Esophagus muscularis mucosa (tissue), 4 donors: ENCODE data around the gene TMEM127. TPM values are rescaled to one million over a fixed set of nuclear protein-coding genes. Genes with fewer than 3 reads are reported as not detected.
A peak's percentile ranks its signal among the peaks of the same experiment; 100 is the strongest.

ENCODE experiments used
- DNase-seq: peaks from one replicate; pipeline ENCODE4 v3.0.0-alpha.2; 2017; ENCODE audit errors: extremely low spot score
- H3K27ac ChIP-seq, 4 donors: fragments of 200-600 bp; sonication (generic); replicated peaks in 1 of 4; 1 replicate in 3 of 4; 2 replicates in 1 of 4; pipeline ENCODE4 v1.5.1; 2016 to 2019; ENCODE audit warnings: mild to moderate bottlenecking in 1 of 4
- H3K27me3 ChIP-seq, 4 donors: fragments of 200-600 bp; sonication (generic); one replicate each; pipeline versions ENCODE4 v1.5.1 to v1.6.0; 2016 to 2019
- H3K36me3 ChIP-seq, 4 donors: fragments of 200-600 bp; sonication (generic); one replicate each; pipeline ENCODE4 v1.5.1; 2016 to 2019
- H3K4me1 ChIP-seq, 4 donors: fragments of 200-600 bp; sonication (generic); one replicate each; pipeline ENCODE4 v1.5.1; 2016 to 2019
- H3K4me3 ChIP-seq, 4 donors: fragments of 200-600 bp; sonication (generic); 1 replicate in 2 of 4; 2 replicates in 2 of 4; pipeline ENCODE4 v1.5.1; 2016 to 2019; ENCODE audit warnings: mild to moderate bottlenecking in 4 of 4, moderate library complexity in 1 of 4
- H3K9me3 ChIP-seq, 4 donors: fragments of 200-600 bp; sonication (generic); 1 replicate in 3 of 4; 2 replicates in 1 of 4; pipeline ENCODE4 v1.5.1; 2016 to 2019
- EP300 ChIP-seq: sonication (generic); formaldehyde crosslinking; IDR thresholded peaks from one replicate; pipeline ENCODE4 v1.6.1; 2017; ENCODE audit warnings: antibody characterized with exemption
- POLR2A ChIP-seq: fragments of 450-650 bp; IDR thresholded peaks from one replicate; pipeline ENCODE4 v1.6.1; 2017; ENCODE audit warnings: antibody characterized with exemption, moderate library complexity, mild to moderate bottlenecking, low read depth
- POLR2AphosphoS5 ChIP-seq, 2 donors: sonication (generic); formaldehyde crosslinking; IDR thresholded peaks; one replicate each; pipeline ENCODE4 v1.6.1; 2017; ENCODE audit warnings: antibody characterized with exemption in 2 of 2
- WGBS: methylation state at CpG from one replicate; pipeline ENCODE4 v1.1.5; 2018; 5-methylcytosine and 5-hydroxymethylcytosine counted together
- intact Hi-C: fragments of 100-400 bp; cut with DNase I; formaldehyde crosslinking; loops from one replicate; pipeline ENCODE4 v1.15.1; 2023
- total RNA-seq, 4 donors: library from RNA; depleted of rRNA; stranded (reverse); fragments of >200 nt; gene quantifications; one replicate each; pipeline versions ENCODE4 v1.1.0 to v1.2.1, GENCODE V29; 2016
- TF ChIP-seq, protein P1 (sequence below), 3 experiments: fragments of 200-600 bp in 2 of 3; fragments of 450-650 bp in 1 of 3; sonication (generic) in 2 of 3; IDR thresholded peaks; one replicate each; pipeline ENCODE4 v1.5.1; 2017 to 2019; ENCODE audit warnings: antibody characterized with exemption in 3 of 3, mild to moderate bottlenecking in 2 of 3, moderate library complexity in 1 of 3

The TMEM127 gene
- total RNA-seq, 4 donors from 2014 or later, result 42.8 to 72.0 (median 55.3) TPM

DNA sequence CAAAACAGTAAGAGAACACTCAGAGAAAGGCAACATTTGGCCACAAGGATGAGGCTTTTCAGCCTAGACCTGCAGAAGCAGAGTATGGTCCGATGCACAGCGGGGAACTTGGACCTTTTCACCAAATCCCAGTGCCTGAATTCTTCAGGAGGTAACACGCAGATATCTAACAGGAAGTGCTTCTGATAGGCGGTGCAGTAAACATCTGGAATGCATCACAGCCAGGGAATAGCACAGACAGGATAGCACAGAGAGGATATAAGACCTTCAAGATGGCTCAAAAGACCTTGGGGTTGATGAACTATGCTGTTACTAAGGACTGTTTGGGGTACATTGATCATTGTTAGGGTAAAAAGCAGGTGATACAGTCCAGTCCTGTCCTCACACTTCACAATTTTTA, 1.7 kb downstream of the TMEM127 start:
- peak overlapping the region; percentile 88 to 97 (median 92) for H3K4me3 ChIP-seq
- H3K36me3 ChIP-seq, result peaks cover 12 to 45% (median 35%) of the 10 kb centered on the region in 4 donors
- no peaks in the 10 kb centered on the region for H3K27me3 ChIP-seq
- intact Hi-C loops, result loop anchor here (2.0 to 10.0 kb wide), 2 partner anchors 55 to 71 kb away; partner anchors contain the start of genes NCAPH and STARD7
- H3K27ac ChIP-seq, result peak overlapping the region in 3 of 4 donors; percentile 92 to 98 (median 96)
- no peak for DNase-seq
- peaks cover 59 to 79% (median 74%) of the 10 kb centered on the region in 4 donors for H3K4me1 ChIP-seq
- no peaks in the 10 kb centered on the region for H3K9me3 ChIP-seq
- 56% methylated on average over 4 of the region's 4 CpGs for WGBS
- TF ChIP-seq POLR2A (no peak), EP300 (no peak), POLR2AphosphoS5 (IDR thresholded peaks at IDR 0.05) (no peak)
- TF ChIP-seq, protein P1, sequence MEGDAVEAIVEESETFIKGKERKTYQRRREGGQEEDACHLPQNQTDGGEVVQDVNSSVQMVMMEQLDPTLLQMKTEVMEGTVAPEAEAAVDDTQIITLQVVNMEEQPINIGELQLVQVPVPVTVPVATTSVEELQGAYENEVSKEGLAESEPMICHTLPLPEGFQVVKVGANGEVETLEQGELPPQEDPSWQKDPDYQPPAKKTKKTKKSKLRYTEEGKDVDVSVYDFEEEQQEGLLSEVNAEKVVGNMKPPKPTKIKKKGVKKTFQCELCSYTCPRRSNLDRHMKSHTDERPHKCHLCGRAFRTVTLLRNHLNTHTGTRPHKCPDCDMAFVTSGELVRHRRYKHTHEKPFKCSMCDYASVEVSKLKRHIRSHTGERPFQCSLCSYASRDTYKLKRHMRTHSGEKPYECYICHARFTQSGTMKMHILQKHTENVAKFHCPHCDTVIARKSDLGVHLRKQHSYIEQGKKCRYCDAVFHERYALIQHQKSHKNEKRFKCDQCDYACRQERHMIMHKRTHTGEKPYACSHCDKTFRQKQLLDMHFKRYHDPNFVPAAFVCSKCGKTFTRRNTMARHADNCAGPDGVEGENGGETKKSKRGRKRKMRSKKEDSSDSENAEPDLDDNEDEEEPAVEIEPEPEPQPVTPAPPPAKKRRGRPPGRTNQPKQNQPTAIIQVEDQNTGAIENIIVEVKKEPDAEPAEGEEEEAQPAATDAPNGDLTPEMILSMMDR (IDR thresholded peaks at IDR 0.05), result no peak

DNA sequence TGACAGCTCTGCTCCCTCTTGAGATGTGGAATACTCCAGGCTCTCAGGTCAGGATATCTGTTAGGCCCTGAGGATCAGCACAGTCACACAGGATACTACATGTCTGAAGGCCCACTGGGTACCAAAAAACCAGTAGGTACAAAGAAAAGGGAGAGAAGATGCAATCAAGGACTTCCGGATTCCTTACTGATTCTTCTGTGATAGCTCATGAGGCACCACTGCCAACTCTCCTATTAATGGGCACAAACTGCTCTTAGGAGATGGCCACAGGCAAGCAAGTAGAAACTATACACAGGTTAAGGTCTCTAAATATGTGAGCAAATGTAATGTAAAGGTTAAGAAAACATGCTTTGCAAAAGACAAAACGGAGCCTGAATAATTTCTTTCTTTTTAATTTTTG, 3.5 kb downstream of the TMEM127 start:
- intact Hi-C loops, result loop anchor here (10.0 kb wide), 1 partner anchor 72 kb away; the partner anchor contains the start of gene NCAPH
- DNase-seq, result no peak
- TF ChIP-seq EP300 (no peak), POLR2A (no peak), POLR2AphosphoS5 (IDR thresholded peaks at IDR 0.05) (no peak)
- TF ChIP-seq, protein P1 (IDR thresholded peaks at IDR 0.05), result no peak
- Histone ChIP-seq H3K36me3 (peaks cover 0 to 41% (median 17%) of the 10 kb centered on the region in 4 donors), H3K9me3 (no peaks in the 10 kb centered on the region), H3K27ac (peak overlapping the region in 1 of 4 donors; percentile 85), H3K4me3 (no peak overlapping the region), H3K27me3 (no peaks in the 10 kb centered on the region), H3K4me1 (peaks cover 74 to 89% (median 87%) of the 10 kb centered on the region in 4 donors)
- 73% methylated on average over 2 of the region's 2 CpGs for WGBS

DNA sequence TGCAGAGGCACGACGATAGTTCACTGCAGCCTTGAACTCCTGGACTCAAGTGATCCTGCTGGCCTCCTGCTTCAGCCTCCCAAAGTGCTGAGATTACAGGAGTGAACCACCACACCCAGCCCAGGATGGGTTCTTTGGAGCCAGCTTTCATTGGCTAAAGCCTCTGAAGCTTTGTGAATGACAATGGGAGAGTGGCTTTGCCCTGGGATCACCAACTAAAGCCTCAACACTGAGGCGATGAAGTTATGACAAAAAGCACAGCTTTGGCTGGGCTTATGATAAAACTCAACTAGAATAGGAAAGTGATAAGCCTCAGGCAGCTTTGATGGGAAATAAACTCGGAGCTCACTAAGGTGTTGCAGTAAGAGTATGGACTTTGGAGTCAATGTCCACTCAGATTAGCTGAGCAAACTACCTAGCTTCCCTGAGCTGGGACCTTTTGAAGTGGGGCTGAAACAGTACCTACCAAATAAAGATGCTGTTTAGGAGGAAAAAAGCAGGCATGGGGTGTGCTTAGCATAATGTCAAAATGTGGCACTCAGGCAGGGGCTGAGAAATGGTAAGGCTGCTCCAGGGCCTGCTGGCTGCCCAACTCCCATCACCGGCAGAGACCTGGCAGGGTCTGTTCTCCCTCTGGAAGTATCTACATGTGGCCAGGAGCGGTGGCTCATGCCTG, 4.3 kb downstream of the TMEM127 start:
- Histone ChIP-seq H3K4me3 (no peak overlapping the region), H3K9me3 (no peaks in the 10 kb centered on the region), H3K36me3 (peaks cover 0 to 46% (median 17%) of the 10 kb centered on the region in 4 donors), H3K27me3 (no peaks in the 10 kb centered on the region), H3K27ac (peak overlapping the region; percentile 79 to 85 (median 81)), H3K4me1 (peaks cover 75 to 87% (median 86%) of the 10 kb centered on the region in 4 donors)
- WGBS, result 80% methylated on average over 6 of the region's 6 CpGs
- TF ChIP-seq POLR2A (no peak), POLR2AphosphoS5 (IDR thresholded peaks at IDR 0.05) (no peak), EP300 (no peak)
- TF ChIP-seq, protein P1 (IDR thresholded peaks at IDR 0.05), result no peak
- intact Hi-C loops, result loop anchor here (10.0 kb wide), 1 partner anchor 73 kb away; the partner anchor contains the start of gene NCAPH
- no peak for DNase-seq

DNA sequence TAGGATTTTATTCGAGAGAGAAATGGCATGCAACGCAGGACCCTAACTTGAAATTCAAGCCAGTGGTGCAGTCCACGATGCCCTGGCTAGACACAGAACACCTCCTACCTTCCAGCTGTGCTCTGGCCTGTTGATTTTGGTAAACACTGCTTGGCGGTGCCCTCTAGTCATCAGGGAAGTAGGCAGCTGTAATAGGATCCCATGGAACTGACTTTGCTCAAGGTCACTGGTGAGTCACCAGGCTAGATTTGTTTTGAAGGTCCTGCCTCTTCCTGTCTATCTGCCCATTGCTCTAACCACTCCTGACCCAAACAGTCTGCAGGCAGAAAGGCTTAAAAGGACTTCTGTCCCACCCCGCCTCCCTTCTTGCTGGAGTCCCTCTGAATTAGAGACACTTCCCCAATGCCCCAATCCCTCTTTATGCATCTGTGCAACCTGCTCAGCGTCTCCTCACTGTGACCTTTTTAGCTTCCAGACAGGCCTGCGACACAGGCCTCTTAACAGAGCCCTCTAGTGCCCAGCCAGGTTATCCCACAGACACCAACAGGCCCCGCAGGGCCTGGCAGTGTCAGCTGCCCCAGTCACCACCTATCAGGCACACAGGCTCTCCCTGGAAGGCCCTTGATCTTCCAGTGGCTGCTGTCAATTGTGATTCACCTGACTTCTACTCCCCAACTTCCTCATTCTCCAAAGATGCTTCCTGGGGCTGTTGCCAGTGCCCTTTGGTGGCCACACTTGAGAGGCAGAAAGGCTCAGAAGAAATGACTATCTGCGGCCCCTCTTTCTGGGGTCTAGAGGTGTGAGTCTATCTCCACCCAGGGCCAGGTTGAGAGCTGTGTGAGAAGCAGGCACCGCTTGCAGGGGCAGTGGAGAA, 5.2 kb downstream of the TMEM127 start:
- peak overlapping the region; percentile 79 to 85 (median 81) for H3K27ac ChIP-seq
- no peaks in the 10 kb centered on the region for H3K9me3 ChIP-seq
- peak overlapping the region; percentile 4 to 27 (median 17) for H3K4me3 ChIP-seq
- H3K4me1 ChIP-seq, result peaks cover 82 to 93% (median 88%) of the 10 kb centered on the region in 4 donors
- intact Hi-C loops, result loop anchor here (10.0 kb wide), 1 partner anchor 74 kb away; the partner anchor contains the start of gene NCAPH
- peaks cover 7 to 55% (median 24%) of the 10 kb centered on the region in 4 donors for H3K36me3 ChIP-seq
- whole genome bisulfite sequencing, result 36% methylated on average over 10 of the region's 10 CpGs
- no peaks in the 10 kb centered on the region for H3K27me3 ChIP-seq
- no peak for DNase-seq
- TF ChIP-seq POLR2AphosphoS5 (IDR thresholded peaks at IDR 0.05), result peak; percentile 55 to 71
- no peak for TF ChIP-seq EP300
- no peak for TF ChIP-seq POLR2A
- TF ChIP-seq, protein P1 (IDR thresholded peaks at IDR 0.05), result peak in 2 of 3 experiments; percentile 30 to 48
